ENCODE data around the gene NOS1AP.

DNA sequence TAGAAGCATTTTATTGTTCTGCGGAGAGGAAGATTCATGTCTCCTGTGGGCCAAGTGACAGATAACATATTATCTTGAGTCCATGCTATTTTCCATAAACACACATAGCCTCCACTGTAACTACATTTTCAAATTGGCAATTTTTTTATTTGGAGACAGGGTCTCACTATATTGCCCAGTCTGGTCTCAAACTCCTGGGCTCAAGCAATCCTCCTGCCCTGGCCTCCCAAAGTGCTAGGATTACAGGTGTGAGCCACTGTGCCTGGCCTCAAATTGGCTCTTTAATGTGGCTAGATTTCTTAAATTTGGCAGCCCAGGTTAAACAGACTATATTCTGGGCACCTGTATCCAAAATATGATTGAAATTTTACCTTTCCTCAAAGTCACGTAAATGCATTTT is 13.8 kb downstream of the NOS1AP start:
- TF ChIP-seq, protein P1, sequence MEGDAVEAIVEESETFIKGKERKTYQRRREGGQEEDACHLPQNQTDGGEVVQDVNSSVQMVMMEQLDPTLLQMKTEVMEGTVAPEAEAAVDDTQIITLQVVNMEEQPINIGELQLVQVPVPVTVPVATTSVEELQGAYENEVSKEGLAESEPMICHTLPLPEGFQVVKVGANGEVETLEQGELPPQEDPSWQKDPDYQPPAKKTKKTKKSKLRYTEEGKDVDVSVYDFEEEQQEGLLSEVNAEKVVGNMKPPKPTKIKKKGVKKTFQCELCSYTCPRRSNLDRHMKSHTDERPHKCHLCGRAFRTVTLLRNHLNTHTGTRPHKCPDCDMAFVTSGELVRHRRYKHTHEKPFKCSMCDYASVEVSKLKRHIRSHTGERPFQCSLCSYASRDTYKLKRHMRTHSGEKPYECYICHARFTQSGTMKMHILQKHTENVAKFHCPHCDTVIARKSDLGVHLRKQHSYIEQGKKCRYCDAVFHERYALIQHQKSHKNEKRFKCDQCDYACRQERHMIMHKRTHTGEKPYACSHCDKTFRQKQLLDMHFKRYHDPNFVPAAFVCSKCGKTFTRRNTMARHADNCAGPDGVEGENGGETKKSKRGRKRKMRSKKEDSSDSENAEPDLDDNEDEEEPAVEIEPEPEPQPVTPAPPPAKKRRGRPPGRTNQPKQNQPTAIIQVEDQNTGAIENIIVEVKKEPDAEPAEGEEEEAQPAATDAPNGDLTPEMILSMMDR (conservative IDR thresholded peaks at IDR 0.05; ENCODE audit: low read depth, low read length) = no peak
- no peak for TF ChIP-seq EZH2phosphoT487 (IDR thresholded peaks at IDR 0.05; ENCODE audit: borderline replicate concordance, low read length)
- TF ChIP-seq EZH2 (IDR thresholded peaks at IDR 0.05; ENCODE audit: low read length, unreplicated experiment) = no peak
